H1 (cell line): ENCODE measurements around the gene TMEM59L. TPM values are rescaled to one million over a fixed set of nuclear protein-coding genes. Genes with fewer than 3 reads are reported as not detected.

Source experiments
- CTCF ChIA-PET: fragments of 300-600 bp; sonication (Branson Sonifier 250); formaldehyde crosslinking; loops from one replicate; lab custom pipeline; 2021; ENCODE audit not compliant: partially characterized antibody; lab: Charles Lee
- POLR2A ChIA-PET: fragments of 300-600 bp; sonication (Branson Sonifier 250); formaldehyde crosslinking; loops from one replicate; lab custom pipeline; 2021; ENCODE audit warnings: inconsistent platforms; ENCODE audit not compliant: partially characterized antibody; lab: Charles Lee
- DNase-seq, 2 experiments: peaks; one replicate each; pipeline versions ENCODE4 v3.0.0 to v3.0.0-alpha.2; 2010 to 2022; ENCODE audit warnings: low spot score in 2 of 2, low read depth in 1 of 2, mixed read lengths in 1 of 2
- FAIRE-seq: peaks from 2 replicates; lab custom pipeline; 2011; peaks lifted over from hg19 to GRCh38; lab: Jason Lieb, UNC
- H2AFZ ChIP-seq: 2 replicates; pipeline ENCODE4 v1.8.1; 2012; ENCODE audit warnings: low read length, inconsistent platforms
- H2AK5ac ChIP-seq: 2 replicates; pipeline ENCODE4 v1.6.1; 2013; ENCODE audit warnings: low read depth, low read length
- H2BK120ac ChIP-seq: replicated peaks from 2 replicates; pipeline ENCODE3; 2013; ENCODE audit warnings: low read depth, low read length, inconsistent platforms
- H2BK12ac ChIP-seq: 2 replicates; pipeline ENCODE4 v1.6.1; 2013; ENCODE audit warnings: low read depth, low read length
- H2BK15ac ChIP-seq: 2 replicates; pipeline ENCODE4 v1.6.1; 2013; ENCODE audit warnings: low read length
- H2BK20ac ChIP-seq: 2 replicates; pipeline ENCODE4 v1.6.1; 2013; ENCODE audit warnings: low read length
- H2BK5ac ChIP-seq: 2 replicates; pipeline ENCODE4 v1.6.1; 2013; ENCODE audit warnings: low read depth, low read length
- H3K14ac ChIP-seq: 2 replicates; pipeline ENCODE4 v1.6.1; 2013; ENCODE audit warnings: inconsistent platforms; ENCODE audit not compliant: insufficient read length
- H3K18ac ChIP-seq: 2 replicates; pipeline ENCODE4 v1.6.1; 2013; ENCODE audit warnings: low read length; ENCODE audit errors: extremely low read depth
- H3K23ac ChIP-seq: 2 replicates; pipeline ENCODE4 v1.6.1; 2013; ENCODE audit warnings: inconsistent platforms; ENCODE audit not compliant: insufficient read length
- H3K23me2 ChIP-seq: 2 replicates; pipeline ENCODE4 v1.6.1; 2013; ENCODE audit warnings: low read depth, low read length
- H3K27ac ChIP-seq: 2 replicates; pipeline ENCODE4 v1.6.1; 2011; ENCODE audit warnings: low read depth, low read length, inconsistent platforms
- H3K27me3 ChIP-seq, 4 experiments: replicated peaks in 1 of 4; 1 replicate in 1 of 4; 2 replicates in 3 of 4; pipeline versions ENCODE4 v1.6.1 to v1.8.1; 2011 to 2013; ENCODE audit warnings: low read length in 3 of 4, mild to moderate bottlenecking in 3 of 4, inconsistent platforms in 2 of 4, mixed read lengths in 2 of 4, moderate library complexity in 1 of 4; ENCODE audit not compliant: control insufficient read depth in 3 of 4, insufficient read depth in 3 of 4; ENCODE audit errors: extremely low read depth in 1 of 4
- H3K36me3 ChIP-seq, 4 experiments: 2 replicates each; pipeline versions ENCODE4 v1.6.1 to v1.8.1; 2011 to 2013; ENCODE audit warnings: mild to moderate bottlenecking in 4 of 4, low read length in 3 of 4, moderate library complexity in 2 of 4, control low read depth in 1 of 4, inconsistent platforms in 1 of 4; ENCODE audit not compliant: insufficient read depth in 4 of 4, control insufficient read depth in 2 of 4
- H3K4ac ChIP-seq: replicated peaks from 2 replicates; pipeline ENCODE3; 2013; ENCODE audit warnings: low read length, low read depth, mixed read lengths, inconsistent platforms; ENCODE audit not compliant: insufficient read length
- H3K4me1 ChIP-seq, 4 experiments: replicated peaks in 1 of 4; 1 replicate in 1 of 4; 2 replicates in 3 of 4; pipeline versions ENCODE4 v1.6.1 to v1.8.1; 2011 to 2013; ENCODE audit warnings: low read length in 3 of 4, inconsistent platforms in 2 of 4, mixed read lengths in 1 of 4; ENCODE audit not compliant: insufficient read depth in 4 of 4, control insufficient read depth in 3 of 4
- H3K4me2 ChIP-seq, 2 experiments: 2 replicates each; pipeline versions ENCODE4 v1.6.1 to v1.8.1; 2011 to 2013; ENCODE audit warnings: low read depth in 2 of 2, low read length in 2 of 2, control low read depth in 1 of 2, inconsistent platforms in 1 of 2, mild to moderate bottlenecking in 1 of 2; ENCODE audit not compliant: insufficient read depth in 1 of 2
- H3K4me3 ChIP-seq, 4 experiments: fragments of 200-600, 300-600 bp in 1 of 4; sonication (generic), shearing (Covaris generic), sonication (Bioruptor Twin) in 1 of 4; 2 replicates each; pipeline versions ENCODE4 v1.5.1 to v1.8.1; 2011 to 2016; ENCODE audit warnings: low read length in 4 of 4, low read depth in 3 of 4, control low read depth in 2 of 4, inconsistent platforms in 2 of 4, mild to moderate bottlenecking in 2 of 4, mixed read lengths in 1 of 4, moderate library complexity in 1 of 4; ENCODE audit not compliant: insufficient read depth in 2 of 4; ENCODE audit errors: extremely low read depth in 1 of 4
- H3K56ac ChIP-seq: replicated peaks from 2 replicates; pipeline ENCODE3; 2013; ENCODE audit warnings: low read depth, mild to moderate bottlenecking, mixed read lengths, low read length, inconsistent platforms; ENCODE audit not compliant: insufficient read length
- H3K79me1 ChIP-seq: 2 replicates; pipeline ENCODE4 v1.6.1; 2013; ENCODE audit warnings: low read depth, low read length, control low read depth
- H3K79me2 ChIP-seq, 2 experiments: 2 replicates each; pipeline versions ENCODE4 v1.6.1 to v1.8.1; 2012 to 2013; ENCODE audit warnings: low read length in 2 of 2, mild to moderate bottlenecking in 2 of 2, inconsistent platforms in 1 of 2; ENCODE audit not compliant: insufficient read depth in 2 of 2, control insufficient read depth in 1 of 2
- H3K9ac ChIP-seq, 4 experiments: replicated peaks in 1 of 4; 1 replicate in 1 of 4; 2 replicates in 3 of 4; pipeline versions ENCODE4 v1.6.1 to v1.8.1; 2011 to 2013; ENCODE audit warnings: low read depth in 3 of 4, low read length in 3 of 4, control low read depth in 2 of 4, mild to moderate bottlenecking in 2 of 4, moderate library complexity in 2 of 4, inconsistent platforms in 1 of 4; ENCODE audit errors: extremely low read depth in 1 of 4
- H3K9me3 ChIP-seq, 2 experiments: 2 replicates each; pipeline versions ENCODE4 v1.6.1 to v1.8.1; 2012 to 2013; ENCODE audit warnings: mild to moderate bottlenecking in 2 of 2, moderate library complexity in 2 of 2, control low read depth in 1 of 2, inconsistent platforms in 1 of 2, low read depth in 1 of 2, low read length in 1 of 2, mixed read lengths in 1 of 2; ENCODE audit not compliant: insufficient read depth in 2 of 2
- H4K20me1 ChIP-seq, 2 experiments: replicated peaks in 1 of 2; 2 replicates each; pipeline versions ENCODE3 to v1.8.1; 2011 to 2013; ENCODE audit warnings: inconsistent platforms in 2 of 2, low read length in 2 of 2, mild to moderate bottlenecking in 1 of 2; ENCODE audit not compliant: insufficient read depth in 2 of 2, control insufficient read depth in 1 of 2
- H4K5ac ChIP-seq: 2 replicates; pipeline ENCODE4 v1.6.1; 2013; ENCODE audit warnings: low read length, low read depth, mixed read lengths, inconsistent platforms; ENCODE audit not compliant: insufficient read length
- H4K8ac ChIP-seq: 2 replicates; pipeline ENCODE4 v1.8.0; 2013; ENCODE audit warnings: mild to moderate bottlenecking, moderate library complexity, low read length, inconsistent platforms; ENCODE audit not compliant: insufficient read depth; ENCODE audit errors: extremely low read depth
- H4K91ac ChIP-seq: replicated peaks from 2 replicates; pipeline ENCODE3; 2013; ENCODE audit warnings: low read length, mixed read lengths, inconsistent platforms; ENCODE audit not compliant: insufficient read length
- RNF2 ChIP-seq: fragments of 200-900, 300-1000 bp; sonication (generic); IDR thresholded peaks from 2 replicates; pipeline ENCODE4 v1.7.1; 2016; ENCODE audit warnings: borderline replicate concordance, low read depth, mild to moderate bottlenecking, antibody characterized with exemption, low read length; ENCODE audit not compliant: poor library complexity, severe bottlenecking; ENCODE audit errors: missing control alignments
- SIX5 ChIP-seq: IDR thresholded peaks from 2 replicates; pipeline ENCODE4 v1.6.1; 2011; ENCODE audit warnings: mild to moderate bottlenecking, low read depth, low read length
- WGBS, 2 experiments: shearing (Covaris generic) in 1 of 2; methylation state at CpG; one replicate each; pipeline versions ENCODE4 v1.1.6 to v1.1.7; 2013 to 2015; ENCODE audit warnings: low lambda C conversion rate in 2 of 2, mixed read lengths in 2 of 2, inconsistent platforms in 1 of 2, low coverage in 1 of 2, missing lambda C conversion rate in 1 of 2; ENCODE audit not compliant: insufficient replicate concordance in 2 of 2, insufficient coverage in 1 of 2, insufficient read length in 1 of 2; ENCODE audit errors: extremely low coverage in 1 of 2, missing lambda C conversion rate in 1 of 2; 5-methylcytosine and 5-hydroxymethylcytosine counted together
- polyA plus RNA-seq, 7 experiments: library from polyadenylated mRNA; depleted of rRNA in 3 of 7; stranded (reverse) in 5 of 7; unstranded in 2 of 7; fragments of >200 nt in 5 of 7; fragments of 200-250 nt in 2 of 7; gene quantifications; 1 replicate in 5 of 7; 2 replicates in 1 of 7; 4 replicates in 1 of 7; pipeline versions ENCODE4 v1.2.1 to v1.2.3, GENCODE V29; 2011 to 2013; ENCODE audit warnings: missing spikeins in 2 of 7, mixed read lengths in 2 of 7
- total RNA-seq: library from RNA; stranded (reverse); fragmentation: NEBNext Ultra II Directional; extraction: Animal tissue kit (Norgen Biotek cat#: 25700); gene quantifications from 2 replicates; pipeline ENCODE4 v1.2.1, GENCODE V29; 2021

Gene TMEM59L
- total and polyA plus RNA-seq, 2 of the 8 experiments (the other 6 are each of a cell fraction or from before 2014, with no cell fraction given): 4.0 to 12.2 TPM

- Histone ChIP-seq H3K4me3 (peak overlapping the region in 2 of 4 experiments; percentile 1 to 53; a peak in 3 of 8 replicates), H3K56ac (no peak overlapping the region), H2BK5ac (peak overlapping the region; percentile 35; the same call in 1 of the 2 replicates), H3K18ac (no peak overlapping the region; the same call in none of the 2 replicates), H4K5ac (no peak overlapping the region), H3K79me1 (no peaks in the 10 kb centered on the region), H2BK120ac (no peak overlapping the region), H4K91ac (no peak overlapping the region), H3K9me3 (no peaks in the 10 kb centered on the region), H2BK12ac (no peak overlapping the region), H2BK15ac (no peak overlapping the region), H3K79me2 (no peaks in the 10 kb centered on the region), H3K4me2 (peak overlapping the region; percentile 63 to 67), H4K8ac (no peak overlapping the region; the same call in 1 of the 2 replicates), H3K14ac (no peak overlapping the region), H3K36me3 (peaks cover 0 to 14% (median 0%) of the 10 kb centered on the region in 4 experiments; a peak in 1 of 8 replicates), H2BK20ac (no peak overlapping the region), H3K4me1 (peaks cover 16 to 29% (median 24%) of the 10 kb centered on the region in 4 experiments), H3K9ac (no peak overlapping the region), H3K23me2 (peaks cover 6% of the 10 kb centered on the region; the same call in 1 of the 2 replicates), H2AK5ac (0 out of 2 replicates have a peak overlapping the region, but pooled peaks have one; percentile 13), H3K27me3 (peaks cover 59 to 76% (median 74%) of the 10 kb centered on the region in 4 experiments), H3K4ac (no peak overlapping the region), H2AFZ (no peak overlapping the region), H4K20me1 (peaks cover 0 to 11% of the 10 kb centered on the region in 2 experiments), H3K23ac (no peak overlapping the region), H3K27ac (no peak overlapping the region)
- peak in 1 of 2 experiments; percentile 62 for DNase-seq
- POLR2A ChIA-PET: interaction anchor here (2.2 to 3.3 kb wide), 2 partner anchors 10 to 15 kb away, joined by 15 to 23 read pairs; partner anchors contain the start of gene REX1BD
- no peak for FAIRE-seq
- no peak for TF ChIP-seq SIX5
- TF ChIP-seq RNF2: peak; percentile 29
- CTCF ChIA-PET: interaction anchor here (0.6 to 3.5 kb wide), 9 partner anchors 9 to 949 kb away, joined by 3 to 31 read pairs (median 3); partner anchors contain the start of genes REX1BD and TMEM59L
- WGBS, 2 experiments: 6% methylated on average over 19 of the region's 26 CpGs; no CpG with 5 or more reads in 1 of the 2 experiments
Measured at GRCh38 chr19:18603958-18604819, 8.5 kb upstream of the TMEM59L start.
